Measurements from ENCODE around the gene JUND. TPM values are rescaled to one million over a fixed set of nuclear protein-coding genes. Genes with fewer than 3 reads are reported as not detected.

JUND gene
- polyA plus RNA-seq, 3 donors = 52.4 to 74.7 (median 64.6) TPM

GRCh38 chr19:18291590-18292461, 10.4 kb upstream of the JUND start:
- no peak for DNase-seq (ENCODE audit: low read depth in 3 of 3, low spot score in 2 of 3)

- no peak for DNase-seq (ENCODE audit: low read depth in 3 of 3, low spot score in 2 of 3)
Measured at GRCh38 chr19:18291019-18291524, 9.7 kb upstream of the JUND start.

- no peak for DNase-seq (ENCODE audit: low read depth in 3 of 3, low spot score in 2 of 3)
Measured at GRCh38 chr19:18290302-18291018, 9.0 kb upstream of the JUND start.

- DNase-seq (ENCODE audit: low read depth in 3 of 3, low spot score in 2 of 3) = no peak
Measured at GRCh38 chr19:18289471-18290301, 8.3 kb upstream of the JUND start.

GRCh38 chr19:18287836-18288772, 6.7 kb upstream of the JUND start:
- no peak for DNase-seq (ENCODE audit: low read depth in 3 of 3, low spot score in 2 of 3)

GRCh38 chr19:18286973-18287635, 5.7 kb upstream of the JUND start:
- DNase-seq (ENCODE audit: low read depth in 3 of 3, low spot score in 2 of 3) = no peak

GRCh38 chr19:18284712-18285360, 3.4 kb upstream of the JUND start:
- no peak for DNase-seq (ENCODE audit: low read depth in 3 of 3, low spot score in 2 of 3)

GRCh38 chr19:18283338-18283737, 1.9 kb upstream of the JUND start:
- DNase-seq (ENCODE audit: low read depth in 3 of 3, low spot score in 2 of 3) = no peak

- no peak for DNase-seq (ENCODE audit: low read depth in 3 of 3, low spot score in 2 of 3)
Measured at GRCh38 chr19:18282788-18283141, 1.3 kb upstream of the JUND start.

GRCh38 chr19:18282021-18282787, 782 bp upstream of the JUND start:
- no peak for DNase-seq (ENCODE audit: low read depth in 3 of 3, low spot score in 2 of 3)

- no peak for DNase-seq (ENCODE audit: low read depth in 3 of 3, low spot score in 2 of 3)
Measured at GRCh38 chr19:18280247-18281081, 958 bp downstream of the JUND start.

- peak in 1 of 3 donors; percentile 87 for DNase-seq (ENCODE audit: low read depth in 3 of 3, low spot score in 2 of 3)
Measured at GRCh38 chr19:18279516-18280246, 1.7 kb downstream of the JUND start.

- no peak for DNase-seq (ENCODE audit: low read depth in 3 of 3, low spot score in 2 of 3)
Measured at GRCh38 chr19:18279266-18279515, 2.2 kb downstream of the JUND start.

- DNase-seq (ENCODE audit: low read depth in 3 of 3, low spot score in 2 of 3) = no peak
Measured at GRCh38 chr19:18278521-18279265, 2.7 kb downstream of the JUND start.

GRCh38 chr19:18274781-18275356, 6.6 kb downstream of the JUND start:
- DNase-seq (ENCODE audit: low read depth in 3 of 3, low spot score in 2 of 3) = no peak
